Loucy (cell line): ENCODE measurements around the gene SPNS1.

Experiments used
- CTCF ChIP-seq: fragments of 200-600 bp; sonication (generic); conservative IDR thresholded peaks from 2 replicates; pipeline ENCODE4 v1.5.1; 2014; ENCODE audit warnings: mild to moderate bottlenecking, antibody characterized with exemption, low read length
- EZH2phosphoT487 ChIP-seq: fragments of 200-600 bp; IDR thresholded peaks from 2 replicates; pipeline ENCODE4 v1.6.1; 2018; ENCODE audit warnings: antibody characterized with exemption, mild to moderate bottlenecking, moderate library complexity, borderline replicate concordance

DNA sequence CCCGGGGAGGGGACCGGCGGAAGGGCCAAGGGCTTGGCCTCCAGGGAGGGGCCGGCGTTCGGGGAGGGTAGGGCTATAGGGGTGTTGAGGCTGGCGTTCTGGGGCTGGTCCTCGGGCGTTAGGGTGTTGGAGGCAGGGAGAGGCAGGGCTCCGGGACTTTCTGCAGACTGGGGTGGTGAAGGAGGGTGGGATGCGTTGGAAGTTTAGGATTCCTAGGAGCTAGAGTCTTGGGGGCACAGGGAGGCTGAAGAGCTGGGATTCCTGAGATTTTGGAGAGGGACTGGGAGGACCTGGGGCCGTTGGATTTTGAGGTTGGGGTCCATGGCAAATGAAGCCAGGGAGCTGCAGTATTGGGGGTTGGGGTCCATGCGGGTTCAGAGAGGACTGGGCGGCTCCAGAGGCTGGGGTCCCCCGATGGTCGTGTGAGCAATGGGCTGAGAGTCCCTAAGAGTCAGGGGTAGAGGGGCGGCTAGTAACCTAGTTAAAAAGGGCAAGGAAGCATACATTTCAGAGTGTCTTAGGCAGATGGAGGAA lies 23.1 kb upstream of the SPNS1 start:
- TF ChIP-seq CTCF (no peak), EZH2phosphoT487 (no peak)
